EL (cell line): Measurements from ENCODE around the gene NTNG1.
A peak's percentile ranks its signal among the peaks of the same experiment; 100 is the strongest.

Experiments used
- DNase-seq: peaks from one replicate; pipeline ENCODE4 v3.0.0-alpha.2; 2016

Gene NTNG1

DNA sequence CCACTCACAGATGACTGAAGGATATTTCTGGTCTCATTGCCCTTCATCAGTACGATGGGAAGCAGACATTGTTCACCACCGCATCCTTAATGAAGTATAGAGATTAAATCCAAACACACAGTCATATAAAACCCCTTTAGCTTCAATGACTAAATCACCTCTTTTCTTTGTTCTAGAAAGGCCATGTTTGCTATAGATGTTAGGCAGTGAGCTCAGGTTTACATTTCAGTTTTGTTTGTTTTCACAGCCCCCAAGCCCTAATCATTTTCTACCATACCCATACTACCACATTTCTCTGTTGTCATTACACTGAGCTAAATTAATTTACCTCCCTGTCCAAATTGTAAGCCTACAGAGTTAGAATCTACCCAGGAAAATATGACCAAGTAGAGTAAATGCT lies 385.1 kb downstream of the NTNG1 start:
- no peak for DNase-seq

DNA sequence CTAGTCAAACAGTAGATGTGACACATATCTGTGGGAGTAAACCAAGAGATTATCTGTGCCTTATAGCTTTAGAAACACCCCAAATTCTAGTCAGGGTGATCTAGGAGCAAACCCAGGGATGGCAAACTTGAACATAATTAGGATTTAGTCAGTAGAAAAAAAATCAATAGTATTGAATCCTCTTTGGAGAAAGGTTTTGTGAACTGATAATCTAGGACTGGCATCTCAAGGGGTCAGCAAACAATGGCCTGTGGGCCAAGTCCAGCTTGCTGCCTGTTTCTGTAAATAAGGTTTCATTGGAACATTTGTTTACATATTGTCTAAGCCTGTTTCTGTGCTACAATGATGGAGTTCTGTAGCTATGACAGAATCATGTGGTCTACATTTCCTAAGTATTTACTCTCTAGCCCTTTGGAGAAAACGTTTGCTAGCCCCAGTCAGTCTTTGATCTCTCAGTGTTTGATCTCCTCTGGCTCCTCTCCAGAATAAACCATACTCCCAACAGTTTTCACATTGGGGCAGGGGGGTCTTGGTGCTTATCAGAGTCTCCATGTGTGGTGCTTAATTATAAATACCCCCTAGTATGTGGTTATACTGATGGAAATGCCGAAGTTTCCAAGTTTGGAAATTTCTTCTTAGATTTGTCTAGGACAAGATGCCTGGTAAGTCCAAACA lies 385.8 kb downstream of the NTNG1 start:
- no peak for DNase-seq

DNA sequence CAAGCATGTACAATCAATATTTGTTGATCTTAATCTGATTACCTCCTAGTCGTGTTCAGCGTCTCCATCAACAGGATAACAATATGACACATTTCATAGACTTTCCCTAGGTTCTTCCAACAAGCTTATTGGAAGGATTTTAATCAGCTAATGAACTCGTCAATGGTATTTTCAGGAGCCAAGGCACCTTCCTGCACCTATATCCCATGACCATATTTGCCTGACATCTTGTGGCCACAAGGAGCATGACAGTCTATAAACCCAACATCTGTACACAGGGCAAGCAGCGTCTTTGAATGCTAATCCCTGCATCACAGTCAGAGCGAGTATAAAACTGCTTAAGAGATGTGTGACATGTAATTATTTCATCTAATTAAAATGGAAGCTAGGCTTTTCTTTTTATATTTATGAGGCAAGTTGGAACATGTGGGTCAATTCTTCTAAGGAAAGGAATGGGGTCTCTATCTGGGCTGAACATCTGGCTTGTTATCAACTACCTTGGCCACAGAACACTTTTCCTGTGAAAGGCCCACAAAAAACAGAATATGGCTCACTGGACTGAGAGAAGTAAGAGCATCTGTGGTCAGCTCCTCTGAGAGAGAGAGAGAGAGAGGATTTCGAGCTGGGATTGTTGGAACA lies 388.8 kb downstream of the NTNG1 start:
- peak; percentile 23 for DNase-seq

DNA sequence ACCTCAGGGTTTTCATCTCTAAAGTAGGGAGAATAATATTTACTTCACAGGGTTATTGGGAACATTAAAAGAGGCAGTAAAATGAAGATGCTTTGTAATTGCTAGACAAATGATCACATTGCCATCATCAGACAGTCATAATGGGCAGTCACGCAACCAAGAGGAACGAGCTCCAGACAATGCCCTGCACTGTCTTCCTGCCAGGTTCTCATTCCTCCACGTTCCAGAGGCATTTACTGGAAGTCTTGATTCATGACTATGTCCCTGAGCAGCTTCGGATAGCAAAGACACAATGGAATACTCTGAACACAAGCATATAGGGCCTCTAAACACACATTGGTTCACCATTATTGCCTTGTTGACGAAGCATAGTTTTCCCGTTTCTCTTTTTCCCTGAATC lies 389.7 kb downstream of the NTNG1 start:
- DNase-seq = no peak

DNA sequence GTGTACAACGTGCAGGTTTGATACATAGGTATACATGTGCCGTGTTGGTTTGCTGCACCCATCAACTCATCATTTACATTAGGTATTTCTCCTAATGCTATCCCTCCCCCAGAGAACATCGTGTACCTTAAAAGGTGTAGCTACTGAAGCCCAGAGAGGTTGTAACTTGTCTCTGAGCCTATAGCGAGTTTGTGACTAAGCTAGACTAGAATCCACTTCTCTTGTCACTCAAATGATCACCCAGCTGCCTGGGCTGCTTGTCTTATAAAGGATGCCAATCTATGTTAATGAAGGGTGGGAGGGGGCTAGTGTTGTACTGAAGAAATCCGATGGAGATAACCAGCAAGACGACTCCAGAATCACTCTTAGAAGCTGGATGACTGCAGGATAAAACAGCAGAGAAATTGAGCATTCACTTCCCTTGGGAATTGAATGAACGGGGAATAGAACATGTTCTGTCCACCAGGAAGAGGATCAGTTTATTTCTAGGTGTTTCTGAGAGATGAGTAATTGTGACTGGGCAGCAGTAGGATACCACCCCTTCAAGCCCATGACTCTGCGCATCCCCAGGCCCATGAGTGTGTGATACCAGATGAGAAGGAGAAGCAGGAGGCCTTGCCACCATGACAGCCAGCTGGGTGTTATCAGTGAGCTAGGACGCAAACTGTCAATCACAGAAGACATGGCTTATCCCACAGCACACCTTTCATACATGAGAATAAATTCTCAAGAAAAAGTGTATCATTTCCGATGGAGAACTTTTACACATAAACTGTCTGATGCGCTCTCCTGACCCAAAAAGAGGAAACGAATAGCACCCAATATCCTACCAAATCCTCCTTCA lies 390.4 kb downstream of the NTNG1 start:
- no peak for DNase-seq

DNA sequence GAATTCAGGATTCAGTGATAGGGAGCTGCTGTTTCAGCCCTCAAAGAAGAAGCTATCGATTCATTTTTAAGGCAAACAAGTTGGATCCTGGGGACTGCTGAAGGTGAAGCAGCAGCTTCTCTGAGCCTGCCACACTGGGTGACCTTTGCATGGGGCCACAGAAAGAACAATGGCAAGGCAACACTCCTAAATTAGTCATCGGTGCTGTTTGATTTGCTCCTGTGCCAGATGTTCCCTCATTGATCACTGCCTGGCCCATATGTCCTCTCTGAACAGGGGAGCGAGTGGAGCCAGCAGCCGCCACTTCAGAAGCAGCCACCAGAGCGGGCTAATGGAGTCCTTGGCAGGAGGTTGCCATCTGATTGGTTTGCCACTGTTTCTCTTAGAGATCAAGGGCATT lies 391.5 kb downstream of the NTNG1 start:
- DNase-seq = no peak
